ENCODE data around the gene BMPR1A. TPM values are rescaled to one million over a fixed set of nuclear protein-coding genes. Genes with fewer than 3 reads are reported as not detected.
"Not testable (repeated sequence)": the region's sequence is repeated elsewhere in the genome, so short reads cannot be mapped to it uniquely, and the experiment has no call there.

Gene BMPR1A
- total RNA-seq, 1 donor from 2014 or later: 11.2 TPM

- H3K27me3 Mint-ChIP-seq (ENCODE audit: low read depth): peaks cover 3% of the 10 kb centered on the region
- H3K9me3 Mint-ChIP-seq: no peaks in the 10 kb centered on the region
- H3K4me3 Mint-ChIP-seq (ENCODE audit: low read depth): no peak overlapping the region
- no peaks in the 10 kb centered on the region for H3K36me3 Mint-ChIP-seq (ENCODE audit: low read depth)
- H3K27ac Mint-ChIP-seq: no peak overlapping the region
- DNase-seq (ENCODE audit: low spot score): no peak
- intact Hi-C loops (cut with micrococcal nuclease): no loop called here
- no peaks in the 10 kb centered on the region for H3K4me1 Mint-ChIP-seq (ENCODE audit: low read depth)
Observed at GRCh38 chr10:86849181-86849894, 92.9 kb downstream of the BMPR1A start.

GRCh38 chr10:86850481-86850880 is 94.1 kb downstream of the BMPR1A start:
- no peak overlapping the region for H3K4me3 Mint-ChIP-seq (ENCODE audit: low read depth)
- no peaks in the 10 kb centered on the region for H3K36me3 Mint-ChIP-seq (ENCODE audit: low read depth)
- H3K27me3 Mint-ChIP-seq (ENCODE audit: low read depth): peaks cover 3% of the 10 kb centered on the region
- intact Hi-C loops (cut with micrococcal nuclease): no loop called here
- no peaks in the 10 kb centered on the region for H3K9me3 Mint-ChIP-seq
- H3K27ac Mint-ChIP-seq: no peak overlapping the region
- no peak for DNase-seq (ENCODE audit: low spot score)
- H3K4me1 Mint-ChIP-seq (ENCODE audit: low read depth): no peaks in the 10 kb centered on the region

GRCh38 chr10:86851328-86852207 is 95.1 kb downstream of the BMPR1A start:
- Mint-ChIP-seq H3K4me1 (ENCODE audit: low read depth) (no peaks in the 10 kb centered on the region), H3K4me3 (ENCODE audit: low read depth) (no peak overlapping the region), H3K36me3 (ENCODE audit: low read depth) (no peaks in the 10 kb centered on the region), H3K27me3 (ENCODE audit: low read depth) (peaks cover 3% of the 10 kb centered on the region), H3K27ac (no peak overlapping the region), H3K9me3 (no peaks in the 10 kb centered on the region)
- no peak for DNase-seq (ENCODE audit: low spot score)
- intact Hi-C loops (cut with micrococcal nuclease): no loop called here

GRCh38 chr10:86853582-86853981 is 97.2 kb downstream of the BMPR1A start:
- H3K27ac Mint-ChIP-seq; intact Hi-C loops (cut with micrococcal nuclease); H3K4me1 Mint-ChIP-seq (ENCODE audit: low read depth); DNase-seq (ENCODE audit: low spot score); H3K4me3 Mint-ChIP-seq (ENCODE audit: low read depth); H3K36me3 Mint-ChIP-seq (ENCODE audit: low read depth); H3K9me3 Mint-ChIP-seq; H3K27me3 Mint-ChIP-seq (ENCODE audit: low read depth): not testable (repeated sequence)

GRCh38 chr10:86855513-86855912 is 99.1 kb downstream of the BMPR1A start:
- H3K4me1 Mint-ChIP-seq (ENCODE audit: low read depth): no peaks in the 10 kb centered on the region
- no peaks in the 10 kb centered on the region for H3K36me3 Mint-ChIP-seq (ENCODE audit: low read depth)
- intact Hi-C loops (cut with micrococcal nuclease): no loop called here
- no peaks in the 10 kb centered on the region for H3K9me3 Mint-ChIP-seq
- H3K27me3 Mint-ChIP-seq (ENCODE audit: low read depth): peaks cover 3% of the 10 kb centered on the region
- no peak overlapping the region for H3K4me3 Mint-ChIP-seq (ENCODE audit: low read depth)
- H3K27ac Mint-ChIP-seq: no peak overlapping the region
- DNase-seq (ENCODE audit: low spot score): no peak

GRCh38 chr10:86856156-86856555 is 99.7 kb downstream of the BMPR1A start:
- Mint-ChIP-seq H3K27ac (no peak overlapping the region), H3K27me3 (ENCODE audit: low read depth) (peaks cover 3% of the 10 kb centered on the region), H3K9me3 (no peaks in the 10 kb centered on the region), H3K4me1 (ENCODE audit: low read depth) (no peaks in the 10 kb centered on the region), H3K4me3 (ENCODE audit: low read depth) (no peak overlapping the region), H3K36me3 (ENCODE audit: low read depth) (no peaks in the 10 kb centered on the region)
- no peak for DNase-seq (ENCODE audit: low spot score)
- intact Hi-C loops (cut with micrococcal nuclease): no loop called here

- DNase-seq (ENCODE audit: low spot score): no peak
- Mint-ChIP-seq H3K4me3 (ENCODE audit: low read depth) (no peak overlapping the region), H3K9me3 (no peaks in the 10 kb centered on the region), H3K36me3 (ENCODE audit: low read depth) (no peaks in the 10 kb centered on the region), H3K4me1 (ENCODE audit: low read depth) (no peaks in the 10 kb centered on the region), H3K27me3 (ENCODE audit: low read depth) (peaks cover 3% of the 10 kb centered on the region), H3K27ac (no peak overlapping the region)
- intact Hi-C loops (cut with micrococcal nuclease): no loop called here
Observed at GRCh38 chr10:86857128-86857721, 100.8 kb downstream of the BMPR1A start.

GRCh38 chr10:86858011-86858410 is 101.6 kb downstream of the BMPR1A start:
- Mint-ChIP-seq H3K4me3 (ENCODE audit: low read depth) (no peak overlapping the region), H3K9me3 (no peaks in the 10 kb centered on the region), H3K4me1 (ENCODE audit: low read depth) (no peaks in the 10 kb centered on the region), H3K36me3 (ENCODE audit: low read depth) (no peaks in the 10 kb centered on the region), H3K27me3 (ENCODE audit: low read depth) (no peaks in the 10 kb centered on the region), H3K27ac (no peak overlapping the region)
- intact Hi-C loops (cut with micrococcal nuclease): no loop called here
- no peak for DNase-seq (ENCODE audit: low spot score)

- DNase-seq (ENCODE audit: low spot score): no peak
- Mint-ChIP-seq H3K4me1 (ENCODE audit: low read depth) (no peaks in the 10 kb centered on the region), H3K27me3 (ENCODE audit: low read depth) (no peaks in the 10 kb centered on the region), H3K9me3 (no peaks in the 10 kb centered on the region), H3K27ac (no peak overlapping the region), H3K4me3 (ENCODE audit: low read depth) (no peak overlapping the region), H3K36me3 (ENCODE audit: low read depth) (no peaks in the 10 kb centered on the region)
- intact Hi-C loops (cut with micrococcal nuclease): no loop called here
Observed at GRCh38 chr10:86861351-86861750, 104.9 kb downstream of the BMPR1A start.

GRCh38 chr10:86862373-86862772 is 106.0 kb downstream of the BMPR1A start:
- no peaks in the 10 kb centered on the region for H3K4me1 Mint-ChIP-seq (ENCODE audit: low read depth)
- no peak overlapping the region for H3K4me3 Mint-ChIP-seq (ENCODE audit: low read depth)
- H3K9me3 Mint-ChIP-seq: no peaks in the 10 kb centered on the region
- no peaks in the 10 kb centered on the region for H3K27me3 Mint-ChIP-seq (ENCODE audit: low read depth)
- intact Hi-C loops (cut with micrococcal nuclease): no loop called here
- H3K36me3 Mint-ChIP-seq (ENCODE audit: low read depth): no peaks in the 10 kb centered on the region
- no peak for DNase-seq (ENCODE audit: low spot score)
- no peak overlapping the region for H3K27ac Mint-ChIP-seq

GRCh38 chr10:86862786-86863483 is 106.5 kb downstream of the BMPR1A start:
- no peaks in the 10 kb centered on the region for H3K4me1 Mint-ChIP-seq (ENCODE audit: low read depth)
- no peaks in the 10 kb centered on the region for H3K9me3 Mint-ChIP-seq
- no peak overlapping the region for H3K27ac Mint-ChIP-seq
- intact Hi-C loops (cut with micrococcal nuclease): no loop called here
- H3K4me3 Mint-ChIP-seq (ENCODE audit: low read depth): no peak overlapping the region
- no peaks in the 10 kb centered on the region for H3K27me3 Mint-ChIP-seq (ENCODE audit: low read depth)
- no peaks in the 10 kb centered on the region for H3K36me3 Mint-ChIP-seq (ENCODE audit: low read depth)
- no peak for DNase-seq (ENCODE audit: low spot score)

GRCh38 chr10:86863484-86863842 is 107.0 kb downstream of the BMPR1A start:
- no peak for DNase-seq (ENCODE audit: low spot score)
- Mint-ChIP-seq H3K9me3 (no peaks in the 10 kb centered on the region), H3K4me3 (ENCODE audit: low read depth) (no peak overlapping the region), H3K27ac (no peak overlapping the region), H3K27me3 (ENCODE audit: low read depth) (no peaks in the 10 kb centered on the region), H3K4me1 (ENCODE audit: low read depth) (no peaks in the 10 kb centered on the region), H3K36me3 (ENCODE audit: low read depth) (no peaks in the 10 kb centered on the region)
- intact Hi-C loops (cut with micrococcal nuclease): no loop called here
